ENCODE data around the gene MALAT1. TPM values are rescaled to one million over a fixed set of nuclear protein-coding genes. Genes with fewer than 3 reads are reported as not detected.

Gene MALAT1
- total RNA-seq, 1 donor from 2014 or later = 16,546 TPM

DNA sequence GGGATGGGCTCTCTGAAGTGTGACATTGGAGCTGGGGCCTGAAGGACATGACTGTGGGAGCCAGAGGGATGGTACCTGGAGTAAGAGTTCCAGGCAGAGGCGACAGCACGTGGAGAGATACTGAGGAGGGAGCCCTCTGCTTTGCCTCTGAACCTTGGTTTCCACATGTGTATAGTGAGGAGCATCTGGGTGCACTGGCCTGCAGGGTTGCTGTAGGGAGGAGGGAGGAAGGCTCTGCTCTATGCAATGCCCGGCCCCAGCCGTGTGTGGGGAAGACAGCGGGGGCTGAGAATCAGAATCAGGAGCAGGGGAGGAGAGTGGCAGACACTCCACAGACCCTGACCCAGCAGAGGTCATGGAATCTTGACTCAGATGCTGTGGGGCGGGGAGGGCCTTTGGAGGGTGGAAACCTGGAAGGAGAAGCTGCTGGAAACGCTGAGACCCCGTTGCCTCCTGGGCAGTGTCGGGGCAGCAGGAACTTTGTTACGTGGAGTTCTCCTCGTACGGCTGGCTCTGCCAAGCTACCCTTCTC is 30.0 kb downstream of the MALAT1 start:
- peaks cover 4% of the 10 kb centered on the region for H3K27me3 Mint-ChIP-seq
- H3K4me1 Mint-ChIP-seq (ENCODE audit: low read depth) = peaks cover 9% of the 10 kb centered on the region
- no peaks in the 10 kb centered on the region for H3K9me3 Mint-ChIP-seq (ENCODE audit: low read depth)
- DNase-seq (ENCODE audit: low spot score, unreplicated experiment) = no peak
- no peak overlapping the region for H3K4me3 Mint-ChIP-seq (ENCODE audit: low read depth)
- peaks cover 15% of the 10 kb centered on the region for H3K36me3 Mint-ChIP-seq (ENCODE audit: insufficient read depth)
- H3K27ac Mint-ChIP-seq = no peak overlapping the region
- TF ChIP-seq, protein P1, sequence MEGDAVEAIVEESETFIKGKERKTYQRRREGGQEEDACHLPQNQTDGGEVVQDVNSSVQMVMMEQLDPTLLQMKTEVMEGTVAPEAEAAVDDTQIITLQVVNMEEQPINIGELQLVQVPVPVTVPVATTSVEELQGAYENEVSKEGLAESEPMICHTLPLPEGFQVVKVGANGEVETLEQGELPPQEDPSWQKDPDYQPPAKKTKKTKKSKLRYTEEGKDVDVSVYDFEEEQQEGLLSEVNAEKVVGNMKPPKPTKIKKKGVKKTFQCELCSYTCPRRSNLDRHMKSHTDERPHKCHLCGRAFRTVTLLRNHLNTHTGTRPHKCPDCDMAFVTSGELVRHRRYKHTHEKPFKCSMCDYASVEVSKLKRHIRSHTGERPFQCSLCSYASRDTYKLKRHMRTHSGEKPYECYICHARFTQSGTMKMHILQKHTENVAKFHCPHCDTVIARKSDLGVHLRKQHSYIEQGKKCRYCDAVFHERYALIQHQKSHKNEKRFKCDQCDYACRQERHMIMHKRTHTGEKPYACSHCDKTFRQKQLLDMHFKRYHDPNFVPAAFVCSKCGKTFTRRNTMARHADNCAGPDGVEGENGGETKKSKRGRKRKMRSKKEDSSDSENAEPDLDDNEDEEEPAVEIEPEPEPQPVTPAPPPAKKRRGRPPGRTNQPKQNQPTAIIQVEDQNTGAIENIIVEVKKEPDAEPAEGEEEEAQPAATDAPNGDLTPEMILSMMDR (IDR thresholded peaks at IDR 0.05; ENCODE audit: unreplicated experiment) = no peak

DNA sequence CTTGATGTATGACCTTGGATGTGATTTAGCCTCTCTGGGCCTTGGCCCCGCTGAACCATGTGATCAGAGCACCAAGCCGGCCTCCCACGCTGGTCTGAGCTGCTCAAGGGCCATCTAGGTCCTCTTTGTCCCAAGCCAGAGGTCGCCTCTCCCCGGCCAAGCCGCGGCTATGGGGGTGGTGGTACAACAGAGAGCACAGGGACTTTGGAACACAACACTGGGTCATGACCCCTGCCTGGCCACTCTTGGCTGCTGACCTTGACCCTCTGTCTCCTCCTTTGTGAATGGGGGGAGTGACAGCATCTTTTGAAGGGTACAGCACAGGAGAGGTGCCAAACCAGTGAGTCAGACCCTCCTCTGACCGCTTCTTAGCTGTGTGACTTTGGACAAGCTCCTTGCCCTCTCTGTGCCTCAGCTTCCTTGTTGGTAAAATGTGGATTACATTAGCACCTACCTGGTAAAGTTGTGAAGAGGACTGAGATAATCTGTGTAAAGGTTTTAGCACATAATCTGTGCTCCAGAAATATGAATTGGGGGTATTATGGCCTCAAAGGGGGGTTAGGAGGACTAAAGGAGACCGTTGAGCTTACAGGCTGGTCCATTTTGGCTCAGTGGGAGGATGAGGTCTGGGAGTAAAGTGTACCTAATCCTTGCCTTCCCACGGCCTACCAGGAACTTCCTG is 30.8 kb downstream of the MALAT1 start:
- Mint-ChIP-seq H3K27me3 (peaks cover under 1% of the 10 kb centered on the region), H3K36me3 (ENCODE audit: insufficient read depth) (peaks cover 18% of the 10 kb centered on the region), H3K9me3 (ENCODE audit: low read depth) (no peaks in the 10 kb centered on the region), H3K4me1 (ENCODE audit: low read depth) (peaks cover 4% of the 10 kb centered on the region), H3K27ac (no peak overlapping the region), H3K4me3 (ENCODE audit: low read depth) (no peak overlapping the region)
- no peak for DNase-seq (ENCODE audit: low spot score, unreplicated experiment)
- TF ChIP-seq, protein P1 (IDR thresholded peaks at IDR 0.05; ENCODE audit: unreplicated experiment) = no peak

DNA sequence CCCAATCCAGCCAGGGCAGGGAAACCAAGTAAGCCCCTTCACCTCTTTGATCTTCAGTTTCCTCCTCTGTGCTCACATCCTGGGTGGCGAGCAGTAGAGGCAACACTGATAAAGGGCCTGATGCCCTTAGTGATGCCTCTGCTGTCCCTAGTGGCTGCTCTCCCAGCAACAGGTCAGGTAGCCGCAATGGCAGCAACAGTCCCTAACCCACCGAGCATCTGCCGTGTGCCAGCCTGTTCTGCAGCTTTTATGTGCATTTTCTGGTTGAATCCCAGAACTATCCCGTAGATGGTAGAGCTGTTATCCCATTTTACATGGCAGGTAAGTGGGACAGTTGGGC is 31.3 kb downstream of the MALAT1 start:
- Mint-ChIP-seq H3K27ac (peak overlapping the region; percentile 85), H3K4me1 (ENCODE audit: low read depth) (peaks cover 4% of the 10 kb centered on the region), H3K27me3 (peaks cover 3% of the 10 kb centered on the region), H3K4me3 (ENCODE audit: low read depth) (no peak overlapping the region), H3K36me3 (ENCODE audit: insufficient read depth) (peaks cover 20% of the 10 kb centered on the region), H3K9me3 (ENCODE audit: low read depth) (no peaks in the 10 kb centered on the region)
- DNase-seq (ENCODE audit: low spot score, unreplicated experiment) = no peak
- TF ChIP-seq, protein P1 (IDR thresholded peaks at IDR 0.05; ENCODE audit: unreplicated experiment) = peak; percentile 51

DNA sequence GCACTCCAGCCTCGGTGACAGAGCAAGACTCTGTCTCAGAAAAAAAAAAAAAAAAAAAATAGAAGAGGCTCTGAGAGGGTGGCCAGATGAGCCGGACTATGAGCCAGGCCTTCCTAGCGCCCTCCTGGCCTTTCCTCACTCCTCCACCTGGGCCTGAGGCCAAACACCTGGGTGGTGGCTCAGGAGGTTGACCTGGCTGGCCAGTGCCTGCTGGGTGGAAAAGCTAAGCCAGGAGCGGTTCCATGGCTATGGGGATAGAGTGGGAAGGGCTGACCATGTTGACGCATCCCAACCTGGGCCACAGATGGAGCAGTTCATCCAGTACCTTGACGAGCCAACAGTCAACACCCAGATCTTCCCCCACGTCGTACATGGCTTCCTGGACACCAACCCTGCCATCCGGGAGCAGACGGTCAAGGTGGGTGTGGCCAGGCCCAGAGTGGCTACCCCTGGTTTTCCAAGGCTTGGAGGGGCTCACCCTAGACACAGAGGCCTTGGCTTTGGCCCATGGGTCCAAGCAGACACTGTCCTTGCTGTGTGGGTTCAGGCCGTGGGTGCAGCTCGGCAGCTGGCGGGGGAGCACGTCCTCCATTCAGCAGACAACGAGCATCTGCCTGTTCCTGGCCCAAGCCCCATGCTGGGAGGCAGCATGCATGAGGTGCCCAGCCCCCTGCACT is 33.7 kb downstream of the MALAT1 start:
- no peak for DNase-seq (ENCODE audit: low spot score, unreplicated experiment)
- no peak overlapping the region for H3K4me3 Mint-ChIP-seq (ENCODE audit: low read depth)
- H3K27ac Mint-ChIP-seq = no peak overlapping the region
- H3K27me3 Mint-ChIP-seq = peaks cover 9% of the 10 kb centered on the region
- no peaks in the 10 kb centered on the region for H3K9me3 Mint-ChIP-seq (ENCODE audit: low read depth)
- TF ChIP-seq, protein P1 (IDR thresholded peaks at IDR 0.05; ENCODE audit: unreplicated experiment) = no peak
- H3K36me3 Mint-ChIP-seq (ENCODE audit: insufficient read depth) = peaks cover 27% of the 10 kb centered on the region
- H3K4me1 Mint-ChIP-seq (ENCODE audit: low read depth) = no peaks in the 10 kb centered on the region

DNA sequence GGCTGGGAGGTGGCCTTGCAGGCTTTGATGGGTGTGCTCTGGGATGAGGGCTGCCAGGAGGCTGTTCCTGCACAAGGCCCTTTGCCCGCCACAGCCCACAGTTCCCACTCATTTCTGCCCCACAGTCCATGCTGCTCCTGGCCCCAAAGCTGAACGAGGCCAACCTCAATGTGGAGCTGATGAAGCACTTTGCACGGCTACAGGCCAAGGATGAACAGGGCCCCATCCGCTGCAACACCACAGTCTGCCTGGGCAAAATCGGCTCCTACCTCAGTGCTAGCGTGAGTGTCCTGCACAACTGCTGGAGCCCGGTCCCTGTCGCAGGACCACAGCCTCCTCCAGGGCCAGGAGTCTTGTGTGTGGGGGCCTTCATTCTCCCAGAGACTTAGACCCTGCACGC is 36.3 kb downstream of the MALAT1 start:
- Mint-ChIP-seq H3K27me3 (peaks cover 22% of the 10 kb centered on the region), H3K4me3 (ENCODE audit: low read depth) (no peak overlapping the region), H3K27ac (no peak overlapping the region), H3K4me1 (ENCODE audit: low read depth) (no peaks in the 10 kb centered on the region), H3K36me3 (ENCODE audit: insufficient read depth) (peaks cover 26% of the 10 kb centered on the region), H3K9me3 (ENCODE audit: low read depth) (no peaks in the 10 kb centered on the region)
- DNase-seq (ENCODE audit: low spot score, unreplicated experiment) = no peak
- TF ChIP-seq, protein P1 (IDR thresholded peaks at IDR 0.05; ENCODE audit: unreplicated experiment) = no peak

Data from progenitor cell of endocrine pancreas (in vitro differentiated cells).